GM21723 (cell line): Measurements from ENCODE around the gene CKS2.

Experiments
- ATAC-seq: cut with Tn5 transposase; IDR thresholded peaks from one replicate; pipeline ENCODE4 v1.9.1; 2021; ENCODE audit warnings: mild to moderate bottlenecking, moderate library complexity; ENCODE audit not compliant: unreplicated experiment

Gene CKS2

GRCh38 chr9:89346696-89347095 is 35.7 kb downstream of the CKS2 start:
- ATAC-seq: no peak

- ATAC-seq: no peak
These were observed 36.7 kb downstream of the CKS2 start for GRCh38 chr9:89347651-89348050.

- no peak for ATAC-seq
These were observed 38.6 kb downstream of the CKS2 start for GRCh38 chr9:89349607-89350006.

GRCh38 chr9:89350988-89351557 is 40.1 kb downstream of the CKS2 start:
- no peak for ATAC-seq

GRCh38 chr9:89351584-89352300 is 40.7 kb downstream of the CKS2 start:
- no peak for ATAC-seq

GRCh38 chr9:89352451-89352850 is 41.5 kb downstream of the CKS2 start:
- ATAC-seq: no peak

GRCh38 chr9:89352874-89353649 is 42.1 kb downstream of the CKS2 start:
- no peak for ATAC-seq

- ATAC-seq: no peak
These were observed 43.0 kb downstream of the CKS2 start for GRCh38 chr9:89353989-89354388.

- ATAC-seq: no peak
These were observed 43.5 kb downstream of the CKS2 start for GRCh38 chr9:89354471-89354870.

- ATAC-seq: no peak
These were observed 45.8 kb downstream of the CKS2 start for GRCh38 chr9:89356782-89357181.

- no peak for ATAC-seq
These were observed 46.6 kb downstream of the CKS2 start for GRCh38 chr9:89357331-89358197.

- no peak for ATAC-seq
These were observed 47.5 kb downstream of the CKS2 start for GRCh38 chr9:89358376-89358916.

GRCh38 chr9:89358985-89359384 is 48.0 kb downstream of the CKS2 start:
- no peak for ATAC-seq

GRCh38 chr9:89359751-89360261 is 48.8 kb downstream of the CKS2 start:
- no peak for ATAC-seq

GRCh38 chr9:89360465-89360864 is 49.5 kb downstream of the CKS2 start:
- ATAC-seq: no peak

- no peak for ATAC-seq
These were observed 50.0 kb downstream of the CKS2 start for GRCh38 chr9:89361031-89361430.

GRCh38 chr9:89361816-89362646 is 51.0 kb downstream of the CKS2 start:
- ATAC-seq: no peak

- no peak for ATAC-seq
These were observed 51.8 kb downstream of the CKS2 start for GRCh38 chr9:89362647-89363310.

GRCh38 chr9:89363311-89363670 is 52.3 kb downstream of the CKS2 start:
- ATAC-seq: no peak
